Peyer's patch (tissue), 4 donors: ENCODE measurements around the gene PRMT2. TPM values are rescaled to one million over a fixed set of nuclear protein-coding genes. Genes with fewer than 3 reads are reported as not detected.
A peak's percentile ranks its signal among the peaks of the same experiment; 100 is the strongest.

Experiments
- DNase-seq, 3 donors: peaks; one replicate each; pipeline ENCODE4 v3.0.0-alpha.2; 2017 to 2019
- H3K27ac ChIP-seq, 4 donors: fragments of 200-600 bp; sonication (generic); one replicate each; pipeline ENCODE4 v1.5.1; 2016 to 2019
- H3K27me3 ChIP-seq, 2 donors: fragments of 200-600 bp; sonication (generic); one replicate each; pipeline ENCODE4 v1.5.1; 2019
- H3K36me3 ChIP-seq, 3 donors: fragments of 200-600 bp; sonication (generic); one replicate each; pipeline ENCODE4 v1.5.1; 2016 to 2019
- H3K4me1 ChIP-seq, 4 donors: fragments of 200-600 bp; sonication (generic); one replicate each; pipeline ENCODE4 v1.5.1; 2016 to 2019
- H3K4me3 ChIP-seq, 4 donors: fragments of 200-600 bp; sonication (generic); 1 replicate in 3 of 4; 2 replicates in 1 of 4; pipeline ENCODE4 v1.5.1; 2016 to 2019; ENCODE audit warnings: mild to moderate bottlenecking in 1 of 4
- H3K9me3 ChIP-seq, 4 donors: fragments of 200-600 bp; sonication (generic); one replicate each; pipeline ENCODE4 v1.5.1; 2016 to 2019; ENCODE audit warnings: mild to moderate bottlenecking in 1 of 4
- POLR2A ChIP-seq, 2 donors: fragments of 450-650 bp; IDR thresholded peaks; one replicate each; pipeline ENCODE4 v1.5.1; 2017; ENCODE audit warnings: antibody characterized with exemption in 2 of 2, mild to moderate bottlenecking in 2 of 2, moderate library complexity in 2 of 2
- total RNA-seq, 4 donors: library from RNA; depleted of rRNA; stranded (reverse); fragments of >200 nt; gene quantifications; one replicate each; pipeline ENCODE4 v1.1.0, GENCODE V29; 2016
- TF ChIP-seq, protein P1 (sequence below), 6 experiments: fragments of 450-650 bp in 4 of 6; fragments of 200-600 bp in 2 of 6; sonication (generic) in 1 of 6; IDR thresholded peaks; one replicate each; pipeline ENCODE4 v1.5.1; 2017 to 2019; ENCODE audit warnings: antibody characterized with exemption in 6 of 6, mild to moderate bottlenecking in 3 of 6, moderate library complexity in 1 of 6

The PRMT2 gene
- total RNA-seq, 4 donors from 2014 or later: 59.9 to 210 (median 95.0) TPM

DNA sequence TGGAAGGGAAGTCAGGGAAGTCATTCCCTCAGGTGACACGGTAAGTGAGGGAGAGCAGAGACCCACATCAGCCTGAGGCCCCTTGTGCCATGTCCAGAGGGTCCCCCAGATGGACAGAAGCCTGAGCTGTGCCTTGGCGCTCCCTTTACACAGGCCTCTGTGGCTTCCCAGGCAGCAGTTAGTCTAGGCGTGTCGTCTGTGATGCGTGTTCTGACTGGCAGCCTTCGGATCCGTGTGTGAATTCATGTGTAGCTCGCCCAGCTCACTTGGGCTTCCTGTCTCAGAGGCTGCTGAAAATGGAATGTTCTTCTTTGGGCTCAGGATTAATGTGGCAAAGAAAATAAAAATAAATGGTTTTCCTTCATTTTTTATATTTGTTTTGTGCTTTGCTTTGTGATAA lies 28.3 kb downstream of the PRMT2 start:
- no peaks in the 10 kb centered on the region for H3K9me3 ChIP-seq

DNA sequence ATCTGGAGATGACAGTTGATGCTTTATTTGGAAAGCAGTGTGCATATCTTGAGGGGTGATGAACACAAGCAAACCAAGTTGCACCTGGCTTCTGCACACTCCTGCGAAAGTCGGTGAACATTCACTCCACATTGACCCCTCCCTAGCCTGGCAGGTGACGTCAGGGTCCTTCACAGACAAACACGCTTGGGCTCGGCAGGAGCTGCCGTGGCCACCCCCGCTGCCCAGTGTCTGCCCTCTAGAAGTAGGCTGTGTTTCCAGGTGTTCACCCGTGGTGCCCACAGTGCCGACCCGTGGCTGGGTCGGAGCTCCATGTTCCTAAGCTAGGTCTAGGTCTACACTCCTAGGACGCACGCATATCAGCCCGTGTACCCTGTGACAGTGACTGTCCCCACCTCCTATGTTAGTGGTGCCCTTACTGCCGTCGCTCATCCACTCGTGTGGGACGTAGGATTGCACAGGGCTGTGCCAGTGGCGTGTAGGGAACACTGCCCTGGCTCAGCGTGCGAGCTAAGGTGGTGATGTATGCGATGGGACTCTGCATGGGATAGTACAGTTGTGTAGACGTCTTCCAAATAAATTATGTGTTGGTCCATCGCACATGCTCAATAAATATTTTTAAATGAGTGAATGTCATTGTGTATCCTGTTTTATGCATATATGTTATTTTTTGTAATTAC lies 29.0 kb downstream of the PRMT2 start:
- H3K36me3 ChIP-seq: peaks cover 0 to 20% (median 0%) of the 10 kb centered on the region in 3 donors
- no peak overlapping the region for H3K4me3 ChIP-seq
- H3K27me3 ChIP-seq: peaks cover 0 to 6% of the 10 kb centered on the region in 2 donors
- no peak for TF ChIP-seq POLR2A (IDR thresholded peaks at IDR 0.05)
- TF ChIP-seq, protein P1, sequence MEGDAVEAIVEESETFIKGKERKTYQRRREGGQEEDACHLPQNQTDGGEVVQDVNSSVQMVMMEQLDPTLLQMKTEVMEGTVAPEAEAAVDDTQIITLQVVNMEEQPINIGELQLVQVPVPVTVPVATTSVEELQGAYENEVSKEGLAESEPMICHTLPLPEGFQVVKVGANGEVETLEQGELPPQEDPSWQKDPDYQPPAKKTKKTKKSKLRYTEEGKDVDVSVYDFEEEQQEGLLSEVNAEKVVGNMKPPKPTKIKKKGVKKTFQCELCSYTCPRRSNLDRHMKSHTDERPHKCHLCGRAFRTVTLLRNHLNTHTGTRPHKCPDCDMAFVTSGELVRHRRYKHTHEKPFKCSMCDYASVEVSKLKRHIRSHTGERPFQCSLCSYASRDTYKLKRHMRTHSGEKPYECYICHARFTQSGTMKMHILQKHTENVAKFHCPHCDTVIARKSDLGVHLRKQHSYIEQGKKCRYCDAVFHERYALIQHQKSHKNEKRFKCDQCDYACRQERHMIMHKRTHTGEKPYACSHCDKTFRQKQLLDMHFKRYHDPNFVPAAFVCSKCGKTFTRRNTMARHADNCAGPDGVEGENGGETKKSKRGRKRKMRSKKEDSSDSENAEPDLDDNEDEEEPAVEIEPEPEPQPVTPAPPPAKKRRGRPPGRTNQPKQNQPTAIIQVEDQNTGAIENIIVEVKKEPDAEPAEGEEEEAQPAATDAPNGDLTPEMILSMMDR (IDR thresholded peaks at IDR 0.05): no peak
- no peaks in the 10 kb centered on the region for H3K9me3 ChIP-seq
- DNase-seq: no peak
- H3K27ac ChIP-seq: no peak overlapping the region
- H3K4me1 ChIP-seq: peaks cover 0 to 15% (median 2%) of the 10 kb centered on the region in 4 donors

More for the DNA sequence above, 28.3 kb downstream of the PRMT2 start:
- H3K27me3 ChIP-seq: peaks cover 0 to 6% of the 10 kb centered on the region in 2 donors
- TF ChIP-seq, protein P1 (IDR thresholded peaks at IDR 0.05): no peak
- TF ChIP-seq POLR2A (IDR thresholded peaks at IDR 0.05): no peak
- no peak overlapping the region for H3K4me3 ChIP-seq
- no peak overlapping the region for H3K27ac ChIP-seq
- DNase-seq: no peak
- H3K4me1 ChIP-seq: peaks cover 0 to 15% (median 2%) of the 10 kb centered on the region in 4 donors
- H3K36me3 ChIP-seq: peaks cover 0 to 24% (median 0%) of the 10 kb centered on the region in 3 donors

- Histone ChIP-seq H3K4me3 (no peak overlapping the region), H3K27me3 (peaks cover 0 to 6% of the 10 kb centered on the region in 2 donors), H3K36me3 (peaks cover 0 to 20% (median 0%) of the 10 kb centered on the region in 3 donors), H3K9me3 (no peaks in the 10 kb centered on the region), H3K27ac (no peak overlapping the region), H3K4me1 (peaks cover 0 to 15% (median 2%) of the 10 kb centered on the region in 4 donors)
- no peak for DNase-seq
- TF ChIP-seq POLR2A (IDR thresholded peaks at IDR 0.05): no peak
- TF ChIP-seq, protein P1 (IDR thresholded peaks at IDR 0.05): no peak
Measured at GRCh38 chr21:46665566-46665965, 30.1 kb downstream of the PRMT2 start.

- Histone ChIP-seq H3K4me1 (peaks cover 0 to 15% (median 2%) of the 10 kb centered on the region in 4 donors), H3K4me3 (peak overlapping the region; percentile 5 to 51 (median 43)), H3K27ac (no peak overlapping the region), H3K27me3 (peaks cover 0 to 6% of the 10 kb centered on the region in 2 donors), H3K36me3 (peaks cover 0 to 20% (median 0%) of the 10 kb centered on the region in 3 donors), H3K9me3 (no peaks in the 10 kb centered on the region)
- TF ChIP-seq POLR2A (IDR thresholded peaks at IDR 0.05): no peak
- TF ChIP-seq, protein P1 (IDR thresholded peaks at IDR 0.05): no peak
- DNase-seq: no peak
Measured at GRCh38 chr21:46666941-46667740, 31.7 kb downstream of the PRMT2 start.

DNA sequence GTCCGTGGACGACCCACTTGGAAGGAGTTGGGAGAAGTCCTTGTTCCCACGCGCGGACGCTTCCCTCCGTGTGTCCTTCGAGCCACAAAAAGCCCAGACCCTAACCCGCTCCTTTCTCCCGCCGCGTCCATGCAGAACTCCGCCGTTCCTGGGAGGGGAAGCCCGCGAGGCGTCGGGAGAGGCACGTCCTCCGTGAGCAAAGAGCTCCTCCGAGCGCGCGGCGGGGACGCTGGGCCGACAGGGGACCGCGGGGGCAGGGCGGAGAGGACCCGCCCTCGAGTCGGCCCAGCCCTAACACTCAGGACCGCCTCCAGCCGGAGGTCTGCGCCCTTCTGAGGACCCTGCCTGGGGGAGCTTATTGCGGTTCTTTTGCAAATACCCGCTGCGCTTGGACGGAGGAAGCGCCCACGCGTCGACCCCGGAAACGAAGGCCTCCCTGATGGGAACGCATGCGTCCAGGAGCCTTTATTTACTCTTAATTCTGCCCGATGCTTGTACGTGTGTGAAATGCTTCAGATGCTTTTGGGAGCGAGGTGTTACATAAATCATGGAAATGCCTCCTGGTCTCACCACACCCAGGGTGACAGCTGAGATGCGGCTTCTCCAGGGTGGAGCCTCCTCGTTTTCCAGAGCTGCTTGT lies 32.4 kb downstream of the PRMT2 start:
- Histone ChIP-seq H3K4me1 (peaks cover 0 to 15% (median 2%) of the 10 kb centered on the region in 4 donors), H3K27ac (no peak overlapping the region), H3K36me3 (peaks cover 0 to 20% (median 0%) of the 10 kb centered on the region in 3 donors), H3K27me3 (peaks cover 0 to 6% of the 10 kb centered on the region in 2 donors), H3K9me3 (no peaks in the 10 kb centered on the region), H3K4me3 (peak overlapping the region; percentile 5 to 51 (median 43))
- no peak for DNase-seq
- no peak for TF ChIP-seq POLR2A (IDR thresholded peaks at IDR 0.05)
- TF ChIP-seq, protein P1 (IDR thresholded peaks at IDR 0.05): no peak
